Urinary bladder (tissue), 4 donors: ENCODE results near the gene SNRPA. TPM values are rescaled to one million over a fixed set of nuclear protein-coding genes. Genes with fewer than 3 reads are reported as not detected.

Experiments used
- DNase-seq: peaks from one replicate; pipeline ENCODE4 v3.0.0-alpha.2; 2015; ENCODE audit errors: extremely low spot score
- H3K27ac ChIP-seq: one replicate; pipeline ENCODE4 v1.5.1; 2013; ENCODE audit warnings: low read depth, mild to moderate bottlenecking, moderate library complexity
- H3K36me3 ChIP-seq: one replicate; pipeline ENCODE4 v1.6.1; 2013; ENCODE audit warnings: mild to moderate bottlenecking, moderate library complexity; ENCODE audit not compliant: insufficient read depth
- H3K4me1 ChIP-seq: one replicate; pipeline ENCODE4 v1.6.1; 2013; ENCODE audit warnings: mild to moderate bottlenecking, moderate library complexity; ENCODE audit not compliant: insufficient read depth
- H3K4me3 ChIP-seq: one replicate; pipeline ENCODE4 v1.5.1; 2013; ENCODE audit warnings: low read depth, low read length
- WGBS: extraction: QIAGEN DNeasy Blood & Tissue Kit; methylation state at CpG from one replicate; pipeline ENCODE4 v1.1.7; 2013; 5-methylcytosine and 5-hydroxymethylcytosine counted together
- polyA plus RNA-seq: library from polyadenylated mRNA; stranded (reverse); fragments of 200-250 nt; gene quantifications from one replicate; pipeline ENCODE4 v1.2.3, GENCODE V29; 2013
- total RNA-seq: library from RNA; depleted of rRNA; stranded (reverse); fragments of >200 nt; gene quantifications from one replicate; pipeline ENCODE4 v1.2.3, GENCODE V29; 2014
- donor health status: healthy with polysubstance abuse.
- donor health status: healthy.

SNRPA gene
- total and polyA plus RNA-seq, 2 donors, result 22.6 to 67.2 TPM

GRCh38 chr19:40800339-40800996 is 49.5 kb downstream of the SNRPA start:
- Histone ChIP-seq H3K36me3 (peaks cover 5% of the 10 kb centered on the region), H3K4me1 (no peaks in the 10 kb centered on the region), H3K4me3 (peak overlapping the region; percentile 90), H3K27ac (peak overlapping the region; percentile 54)
- 65% methylated on average over 27 of the region's 27 CpGs for WGBS
- DNase-seq, result no peak

GRCh38 chr19:40800997-40801377 is 50.0 kb downstream of the SNRPA start:
- Histone ChIP-seq H3K4me1 (no peaks in the 10 kb centered on the region), H3K4me3 (no peak overlapping the region), H3K27ac (no peak overlapping the region), H3K36me3 (peaks cover 5% of the 10 kb centered on the region)
- 83% methylated on average over 27 of the region's 27 CpGs for WGBS
- no peak for DNase-seq

GRCh38 chr19:40801426-40802299 is 50.7 kb downstream of the SNRPA start:
- peak overlapping the region; percentile 27 for H3K27ac ChIP-seq
- WGBS, result 43% methylated on average over 13 of the region's 13 CpGs
- DNase-seq, result no peak
- peaks cover 5% of the 10 kb centered on the region for H3K36me3 ChIP-seq
- H3K4me1 ChIP-seq, result no peaks in the 10 kb centered on the region
- no peak overlapping the region for H3K4me3 ChIP-seq

GRCh38 chr19:40802300-40803169 is 51.5 kb downstream of the SNRPA start:
- Histone ChIP-seq H3K36me3 (peaks cover 5% of the 10 kb centered on the region), H3K4me3 (no peak overlapping the region), H3K27ac (peak overlapping the region; percentile 40), H3K4me1 (no peaks in the 10 kb centered on the region)
- WGBS, result 13% methylated on average over 11 of the region's 11 CpGs
- DNase-seq, result no peak

GRCh38 chr19:40803170-40803856 is 52.3 kb downstream of the SNRPA start:
- 49% methylated on average over 9 of the region's 9 CpGs for WGBS
- Histone ChIP-seq H3K27ac (peak overlapping the region; percentile 40), H3K4me1 (no peaks in the 10 kb centered on the region), H3K36me3 (peaks cover 5% of the 10 kb centered on the region), H3K4me3 (no peak overlapping the region)
- DNase-seq, result no peak

GRCh38 chr19:40803857-40804782 is 53.1 kb downstream of the SNRPA start:
- no peak for DNase-seq
- Histone ChIP-seq H3K27ac (peak overlapping the region; percentile 43), H3K4me1 (no peaks in the 10 kb centered on the region), H3K36me3 (peaks cover 5% of the 10 kb centered on the region), H3K4me3 (no peak overlapping the region)
- 68% methylated on average over 6 of the region's 6 CpGs for WGBS

GRCh38 chr19:40804783-40805242 is 53.8 kb downstream of the SNRPA start:
- Histone ChIP-seq H3K36me3 (peaks cover 5% of the 10 kb centered on the region), H3K27ac (peak overlapping the region; percentile 43), H3K4me3 (no peak overlapping the region), H3K4me1 (no peaks in the 10 kb centered on the region)
- no peak for DNase-seq
- 38% methylated on average over 7 of the region's 7 CpGs for WGBS

- DNase-seq, result no peak
- peaks cover 5% of the 10 kb centered on the region for H3K36me3 ChIP-seq
- no peaks in the 10 kb centered on the region for H3K4me1 ChIP-seq
- WGBS, result 61% methylated on average over 2 of the region's 2 CpGs
- no peak overlapping the region for H3K4me3 ChIP-seq
- no peak overlapping the region for H3K27ac ChIP-seq
Measured at GRCh38 chr19:40805258-40805868, 54.4 kb downstream of the SNRPA start.

GRCh38 chr19:40806423-40807146 is 55.6 kb downstream of the SNRPA start:
- H3K27ac ChIP-seq, result no peak overlapping the region
- peak; percentile 87 for DNase-seq
- 22% methylated on average over 26 of the region's 26 CpGs for WGBS
- no peak overlapping the region for H3K4me3 ChIP-seq
- no peaks in the 10 kb centered on the region for H3K36me3 ChIP-seq
- H3K4me1 ChIP-seq, result no peaks in the 10 kb centered on the region

GRCh38 chr19:40807147-40808020 is 56.4 kb downstream of the SNRPA start:
- no peaks in the 10 kb centered on the region for H3K36me3 ChIP-seq
- WGBS, result 69% methylated on average over 18 of the region's 18 CpGs
- no peak overlapping the region for H3K4me3 ChIP-seq
- DNase-seq, result no peak
- H3K4me1 ChIP-seq, result no peaks in the 10 kb centered on the region
- no peak overlapping the region for H3K27ac ChIP-seq

GRCh38 chr19:40808021-40808325 is 57.0 kb downstream of the SNRPA start:
- 77% methylated on average over 2 of the region's 2 CpGs for WGBS

More at GRCh38 chr19:40808021-40808325, 57.0 kb downstream of the SNRPA start:
- no peak for DNase-seq
- H3K36me3 ChIP-seq, result no peaks in the 10 kb centered on the region
- no peak overlapping the region for H3K4me3 ChIP-seq
- no peak overlapping the region for H3K27ac ChIP-seq
- H3K4me1 ChIP-seq, result no peaks in the 10 kb centered on the region
